ENCODE results near the gene LAMC2. TPM values are rescaled to one million over a fixed set of nuclear protein-coding genes. Genes with fewer than 3 reads are reported as not detected.
"Not testable (repeated sequence)": the region's sequence is repeated elsewhere in the genome, so short reads cannot be mapped to it uniquely, and the experiment has no call there.

LAMC2 gene
- 1 to 10 TPM; 1.7 to 2.9 TPM for total RNA-seq
- long read RNA-seq, donor 1, partial matches to known transcripts, result 3 of 3 reads
- long read RNA-seq, donor 1, other reads (novel, unspliced or antisense), result 0 of 3 reads
- long read RNA-seq, donor 2, partial matches to known transcripts, result 4 of 8 reads
- long read RNA-seq, donor 2, other reads (novel, unspliced or antisense), result 4 of 8 reads

DNA sequence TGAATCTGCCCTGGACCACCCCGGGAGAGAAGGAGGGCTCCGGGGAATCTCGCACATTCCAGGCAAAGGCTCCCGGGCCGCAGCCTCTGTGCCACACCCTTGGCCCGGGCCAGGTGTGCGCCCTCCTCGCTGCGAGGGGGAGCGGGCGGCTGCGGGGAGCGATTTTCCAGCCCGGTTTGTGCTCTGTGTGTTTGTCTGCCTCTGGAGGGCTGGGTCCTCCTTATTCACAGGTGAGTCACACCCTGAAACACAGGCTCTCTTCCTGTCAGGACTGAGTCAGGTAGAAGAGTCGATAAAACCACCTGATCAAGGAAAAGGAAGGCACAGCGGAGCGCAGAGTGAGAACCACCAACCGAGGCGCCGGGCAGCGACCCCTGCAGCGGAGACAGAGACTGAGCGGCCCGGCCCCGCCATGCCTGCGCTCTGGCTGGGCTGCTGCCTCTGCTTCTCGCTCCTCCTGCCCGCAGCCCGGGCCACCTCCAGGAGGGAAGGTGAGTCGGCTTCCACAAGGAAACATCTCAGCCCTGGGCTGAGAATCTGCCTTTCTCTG is at the start of gene LAMC2:
LAMC2 (plus strand) TSS at position 324 of the 550 bp plus-strand sequence; CDS start at position 413, 89 bp downstream.
- no peak for DNase-seq (ENCODE audit: low spot score)

DNA sequence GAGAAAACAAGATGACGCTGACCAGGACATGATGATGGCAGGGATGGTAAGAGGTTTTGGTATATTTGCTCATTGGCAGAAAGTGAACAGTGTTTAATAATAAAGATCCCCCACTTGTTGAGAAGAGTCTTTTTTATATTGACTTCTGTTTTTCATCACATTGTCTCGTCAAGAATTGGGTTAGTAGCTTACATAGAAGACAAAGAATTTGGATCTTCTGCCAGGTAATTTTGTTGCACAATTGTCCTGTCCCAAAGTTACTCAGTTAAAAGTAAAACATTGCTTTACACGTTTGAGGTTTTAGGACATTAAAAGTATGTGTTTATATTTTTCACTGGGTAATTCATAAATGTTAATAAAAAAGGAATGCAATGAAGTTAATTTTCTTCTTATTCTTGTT is 48.3 kb upstream of the LAMC2 start:
- no peak for DNase-seq (ENCODE audit: low spot score)
- intact Hi-C loops (cut with DNase I), result loop anchor here in 1 of 2 donors (10.0 kb wide), 1 partner anchor 173 kb away; no protein-coding TSS in a partner anchor

More for the DNA sequence above, at the start of gene LAMC2:
- intact Hi-C loops (cut with DNase I), result no loop called here

DNA sequence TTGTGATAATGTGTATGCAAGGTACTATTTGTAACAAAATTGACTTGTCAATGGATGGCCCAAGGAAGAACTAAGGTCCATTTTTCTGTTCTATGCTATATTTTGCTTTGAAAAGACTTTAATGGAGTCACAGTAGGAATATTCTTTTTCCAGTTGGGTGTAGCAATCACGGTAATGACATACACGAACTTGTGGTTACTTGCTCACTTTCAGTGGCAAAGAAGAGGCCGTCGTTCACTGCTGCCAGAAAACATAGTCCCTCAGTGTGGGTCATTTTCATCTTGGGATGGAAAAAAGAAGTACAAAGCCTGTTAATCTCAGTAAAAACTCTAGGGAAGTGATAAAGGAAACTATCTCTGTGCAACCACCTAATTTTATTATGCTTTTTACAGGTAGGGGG is 47.8 kb upstream of the LAMC2 start:
- intact Hi-C loops (cut with DNase I), result loop anchor here in 1 of 2 donors (10.0 kb wide), 1 partner anchor 174 kb away; no protein-coding TSS in a partner anchor

DNA sequence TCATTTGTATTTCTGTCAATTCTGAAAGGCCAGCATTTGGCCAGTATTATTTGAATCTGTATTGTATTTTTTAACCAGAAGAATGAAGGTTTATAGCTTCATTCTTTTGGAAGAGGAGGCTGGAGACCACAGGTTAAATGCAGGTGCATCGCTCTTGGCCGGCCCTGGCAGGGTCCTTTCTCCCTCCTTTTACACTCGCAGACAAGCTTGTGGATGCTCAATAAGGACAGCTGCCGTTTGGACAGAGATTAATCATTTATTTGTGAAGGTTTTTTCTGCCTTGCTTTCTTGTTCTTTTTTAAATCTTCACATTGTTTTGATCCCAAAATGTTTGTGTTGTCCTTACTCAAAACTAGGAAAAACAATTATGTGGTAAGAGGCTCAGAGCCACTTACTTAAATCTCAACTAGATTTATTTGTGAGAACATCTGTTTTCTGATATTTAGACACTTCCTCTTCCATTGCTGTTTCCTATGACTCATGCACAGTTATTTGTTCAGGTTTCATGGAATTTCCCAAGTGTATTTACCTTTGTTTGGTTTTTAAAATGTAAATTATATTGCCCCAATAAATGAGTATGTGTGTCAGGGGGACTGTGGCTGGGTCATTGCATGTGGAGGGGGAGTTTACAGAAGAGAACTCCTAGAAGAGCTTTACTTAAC is 46.7 kb upstream of the LAMC2 start:
- intact Hi-C loops (cut with DNase I), result loop anchor here in 1 of 2 donors (10.0 kb wide), 1 partner anchor 175 kb away; no protein-coding TSS in a partner anchor
- DNase-seq (ENCODE audit: low spot score), result no peak

More for the DNA sequence above, 47.8 kb upstream of the LAMC2 start:
- no peak for DNase-seq (ENCODE audit: low spot score)

DNA sequence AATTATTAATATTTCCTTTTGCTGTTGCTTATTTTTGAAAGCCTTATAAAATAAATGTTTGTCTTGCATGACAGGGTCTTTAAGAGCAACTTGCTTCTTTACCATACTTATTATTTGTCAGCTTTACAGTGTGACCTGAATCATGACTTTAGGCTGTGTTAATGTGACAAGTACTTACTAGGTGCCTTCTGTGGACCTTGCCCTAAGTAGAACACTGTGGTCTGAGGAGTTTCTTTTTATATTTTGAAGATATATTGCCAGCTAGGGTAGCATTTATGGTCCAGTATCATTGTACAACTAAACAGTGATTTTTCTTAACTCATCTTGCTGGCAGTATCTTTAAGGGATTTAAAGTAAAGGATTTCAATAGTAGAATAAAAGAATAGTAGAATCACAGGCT is 45.4 kb upstream of the LAMC2 start:
- no peak for DNase-seq (ENCODE audit: low spot score)
- intact Hi-C loops (cut with DNase I), result loop anchor here in 1 of 2 donors (10.0 kb wide), 1 partner anchor 84 kb away; no protein-coding TSS in a partner anchor

DNA sequence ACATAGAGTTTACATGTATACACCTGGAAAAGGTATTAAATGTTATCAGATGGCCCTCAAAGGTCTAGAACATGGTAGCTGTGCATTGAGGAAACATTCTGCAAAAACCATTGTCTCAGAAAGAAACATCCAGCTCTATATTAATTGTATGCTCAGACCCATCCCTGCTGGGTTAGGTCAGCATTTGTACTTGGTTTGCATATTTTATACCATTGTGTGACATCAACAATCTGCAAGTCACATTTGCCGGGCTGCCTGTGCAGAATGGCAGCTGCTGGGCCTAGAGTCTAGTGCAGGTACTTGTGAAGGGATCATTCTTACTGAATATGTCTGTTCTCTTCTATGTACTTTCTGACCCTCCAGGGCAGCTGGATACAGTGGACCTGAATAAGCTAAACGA is 43.9 kb upstream of the LAMC2 start:
- no peak for DNase-seq (ENCODE audit: low spot score)
- intact Hi-C loops (cut with DNase I), result loop anchor here in 1 of 2 donors (10.0 kb wide), 1 partner anchor 83 kb away; no protein-coding TSS in a partner anchor

DNA sequence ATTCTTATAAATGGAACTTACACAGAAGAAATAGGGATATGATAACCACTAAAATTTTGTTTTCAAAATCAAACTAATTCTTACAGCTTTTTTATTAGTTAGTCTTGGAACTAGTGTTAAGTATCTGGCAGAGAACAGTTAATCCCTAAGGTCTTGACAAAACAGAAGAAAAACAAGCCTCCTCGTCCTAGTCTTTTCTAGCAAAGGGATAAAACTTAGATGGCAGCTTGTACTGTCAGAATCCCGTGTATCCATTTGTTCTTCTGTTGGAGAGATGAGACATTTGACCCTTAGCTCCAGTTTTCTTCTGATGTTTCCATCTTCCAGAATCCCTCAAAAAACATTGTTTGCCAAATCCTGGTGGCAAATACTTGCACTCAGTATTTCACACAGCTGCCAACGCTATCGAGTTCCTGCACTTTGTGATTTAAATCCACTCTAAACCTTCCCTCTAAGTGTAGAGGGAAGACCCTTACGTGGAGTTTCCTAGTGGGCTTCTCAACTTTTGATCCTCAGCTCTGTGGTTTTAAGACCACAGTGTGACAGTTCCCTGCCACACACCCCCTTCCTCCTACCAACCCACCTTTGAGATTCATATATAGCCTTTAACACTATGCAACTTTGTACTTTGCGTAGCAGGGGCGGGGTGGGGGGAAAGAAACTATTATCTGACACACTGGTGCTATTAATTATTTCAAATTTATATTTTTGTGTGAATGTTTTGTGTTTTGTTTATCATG is 42.3 kb upstream of the LAMC2 start:
- intact Hi-C loops (cut with DNase I), result loop anchor here in 1 of 2 donors (10.0 kb wide), 1 partner anchor 81 kb away; no protein-coding TSS in a partner anchor
- no peak for DNase-seq (ENCODE audit: low spot score)

DNA sequence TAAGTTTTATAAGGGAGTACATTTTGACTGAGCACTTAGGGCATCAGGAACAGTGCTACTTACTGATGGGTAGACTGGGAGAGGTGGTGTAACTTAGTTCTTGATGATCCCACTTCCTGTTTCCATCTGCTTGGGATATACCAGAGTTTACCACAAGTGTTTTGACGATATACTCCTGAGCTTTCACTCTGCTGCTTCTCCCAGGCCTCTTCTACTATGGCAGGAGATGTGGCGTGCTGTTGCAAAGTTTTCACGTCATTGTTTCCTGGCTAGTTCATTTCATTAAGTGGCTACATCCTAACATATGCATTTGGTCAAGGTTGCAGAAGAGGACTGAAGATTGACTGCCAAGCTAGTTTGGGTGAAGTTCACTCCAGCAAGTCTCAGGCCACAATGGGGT is 41.3 kb upstream of the LAMC2 start:
- DNase-seq (ENCODE audit: low spot score), result no peak
- intact Hi-C loops (cut with DNase I), result loop anchor here in 1 of 2 donors (10.0 kb wide), 1 partner anchor 80 kb away; no protein-coding TSS in a partner anchor

DNA sequence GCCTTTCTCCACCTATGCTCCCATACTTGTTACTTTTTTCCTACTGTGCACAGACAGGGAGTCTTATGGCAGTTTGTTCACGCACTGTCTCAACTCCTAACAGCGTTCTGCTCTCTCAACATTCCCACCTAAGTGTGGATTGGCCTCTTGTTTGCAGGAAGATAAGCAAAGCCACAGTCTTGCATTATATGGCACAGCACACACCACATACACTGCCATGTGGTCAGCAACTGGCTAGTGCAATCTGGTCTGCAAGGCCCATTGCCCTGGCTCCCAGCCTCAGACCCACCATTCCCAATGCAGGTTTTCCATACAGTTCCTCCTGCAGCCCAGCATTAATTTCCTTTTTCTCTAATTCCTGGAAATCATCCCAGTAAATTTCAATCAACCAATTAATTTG is 38.3 kb upstream of the LAMC2 start:
- DNase-seq (ENCODE audit: low spot score), result no peak
- intact Hi-C loops (cut with DNase I), result loop anchor here in 1 of 2 donors (10.0 kb wide), 1 partner anchor 77 kb away; no protein-coding TSS in a partner anchor

DNA sequence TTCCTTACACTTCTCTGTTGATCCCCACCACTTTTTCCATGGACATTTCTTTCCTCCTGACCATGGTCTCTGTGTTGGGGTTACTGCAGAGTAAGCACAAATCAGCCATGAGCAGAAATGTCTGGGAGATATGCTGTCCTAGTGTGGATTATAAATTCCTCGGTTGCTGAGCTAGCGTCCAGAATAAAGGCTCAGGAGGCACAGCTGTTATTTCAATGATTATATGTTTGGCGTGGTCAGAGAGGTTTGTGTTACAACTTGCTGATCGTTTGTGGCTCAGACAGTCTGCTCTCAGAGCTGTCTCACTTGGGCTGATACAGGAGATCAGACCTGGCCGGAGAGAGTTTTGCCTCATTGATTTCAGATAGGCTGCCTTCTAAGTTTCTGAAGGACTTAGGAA is 37.5 kb upstream of the LAMC2 start:
- intact Hi-C loops (cut with DNase I), result loop anchor here in 1 of 2 donors (10.0 kb wide), 1 partner anchor 76 kb away; no protein-coding TSS in a partner anchor
- DNase-seq (ENCODE audit: low spot score), result no peak

DNA sequence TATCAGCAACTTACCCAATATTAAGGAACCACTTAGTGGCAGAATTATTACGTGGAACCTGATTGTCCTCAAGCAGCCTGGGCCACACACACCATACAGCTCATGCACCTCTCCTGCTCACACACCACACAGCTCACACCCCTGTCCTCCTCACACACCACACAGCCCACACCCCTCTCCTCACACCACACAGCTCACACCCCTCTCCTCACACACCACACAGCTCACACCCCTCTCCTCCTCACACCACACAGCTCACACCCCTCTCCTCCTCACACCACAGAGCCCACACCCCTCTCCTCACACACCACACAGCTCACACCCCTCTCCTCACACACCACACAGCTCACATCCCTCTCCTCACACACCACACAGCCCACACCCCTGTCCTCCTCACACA is 36.8 kb upstream of the LAMC2 start:
- DNase-seq (ENCODE audit: low spot score), result no peak
- intact Hi-C loops (cut with DNase I), result loop anchor here in 1 of 2 donors (10.0 kb wide), 1 partner anchor 76 kb away; no protein-coding TSS in a partner anchor

DNA sequence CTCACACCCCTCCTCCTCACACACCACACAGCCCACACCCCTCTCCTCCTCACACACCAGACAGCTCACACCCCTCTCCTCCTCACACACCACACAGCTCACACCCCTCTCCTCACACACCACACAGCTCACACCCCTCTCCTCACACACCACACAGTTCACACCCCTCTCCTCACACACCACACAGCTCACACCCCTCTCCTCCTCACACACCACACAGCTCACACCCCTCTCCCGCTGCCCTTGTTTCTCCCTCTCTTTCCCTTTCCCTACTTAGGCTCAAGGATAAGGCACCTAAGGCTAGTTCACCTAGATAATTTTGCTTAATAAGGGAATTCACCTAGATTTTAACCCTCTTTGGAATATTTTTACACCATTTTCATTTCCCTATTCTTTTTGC is 36.0 kb upstream of the LAMC2 start:
- DNase-seq (ENCODE audit: low spot score); intact Hi-C loops (cut with DNase I): not testable (repeated sequence)

DNA sequence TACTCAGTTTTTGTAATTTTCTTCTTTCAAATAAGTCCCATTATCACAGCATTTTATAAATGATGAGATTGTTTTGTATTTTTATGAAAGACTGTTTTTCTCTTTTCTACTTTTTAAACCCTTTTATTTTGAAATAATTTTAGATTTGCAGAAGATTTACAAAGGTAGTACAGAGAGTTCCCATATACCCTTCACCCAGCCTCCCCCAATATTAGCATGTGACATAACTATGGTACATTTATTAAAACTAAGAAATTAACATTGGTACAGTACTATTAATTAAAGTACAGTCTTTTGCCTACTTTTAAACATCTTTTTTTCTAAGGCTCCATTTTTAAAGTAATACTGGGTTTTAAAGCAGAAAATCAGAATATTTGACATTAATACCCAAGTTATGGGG is 35.6 kb upstream of the LAMC2 start:
- DNase-seq (ENCODE audit: low spot score), result no peak
- intact Hi-C loops (cut with DNase I), result no loop called here

DNA sequence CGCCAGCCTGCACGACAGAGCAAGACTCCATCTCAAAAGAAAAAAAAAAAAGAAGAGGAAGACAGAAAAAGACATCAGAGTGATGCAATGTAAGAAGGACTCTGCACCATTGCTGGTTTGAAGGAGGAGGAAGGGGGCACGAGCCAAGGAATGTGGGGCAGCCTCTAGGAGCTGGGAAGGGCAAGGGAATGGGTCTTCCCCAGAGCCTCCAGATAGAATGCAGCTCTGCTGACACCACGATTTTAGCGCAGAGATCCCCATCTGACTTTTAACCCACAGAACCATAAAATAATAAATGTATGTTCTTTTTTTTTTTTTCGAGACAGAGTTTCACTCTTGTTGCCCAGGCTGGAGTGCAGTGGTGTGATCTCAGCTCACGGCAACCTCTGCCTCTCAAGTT is 33.9 kb upstream of the LAMC2 start:
- intact Hi-C loops (cut with DNase I), result no loop called here
- DNase-seq (ENCODE audit: low spot score), result no peak

DNA sequence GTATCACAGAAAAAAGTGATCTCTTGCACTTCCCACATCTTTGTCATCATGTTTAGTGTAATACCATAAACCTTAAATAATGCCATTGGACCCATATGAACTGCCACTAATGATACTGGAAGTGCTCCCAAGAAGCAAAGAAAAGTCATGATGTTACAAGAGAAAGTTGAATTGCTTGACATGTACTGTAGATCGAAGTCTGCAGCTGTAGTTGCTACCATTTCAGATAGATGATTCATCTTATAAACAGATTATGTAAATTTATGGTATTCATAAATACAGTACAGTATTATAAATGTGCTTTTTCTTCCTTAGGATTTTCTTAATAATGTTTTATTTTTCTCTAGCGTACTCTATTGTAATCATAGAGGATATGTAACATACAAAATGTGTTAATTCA is 30.1 kb upstream of the LAMC2 start:
- DNase-seq (ENCODE audit: low spot score), result no peak

DNA sequence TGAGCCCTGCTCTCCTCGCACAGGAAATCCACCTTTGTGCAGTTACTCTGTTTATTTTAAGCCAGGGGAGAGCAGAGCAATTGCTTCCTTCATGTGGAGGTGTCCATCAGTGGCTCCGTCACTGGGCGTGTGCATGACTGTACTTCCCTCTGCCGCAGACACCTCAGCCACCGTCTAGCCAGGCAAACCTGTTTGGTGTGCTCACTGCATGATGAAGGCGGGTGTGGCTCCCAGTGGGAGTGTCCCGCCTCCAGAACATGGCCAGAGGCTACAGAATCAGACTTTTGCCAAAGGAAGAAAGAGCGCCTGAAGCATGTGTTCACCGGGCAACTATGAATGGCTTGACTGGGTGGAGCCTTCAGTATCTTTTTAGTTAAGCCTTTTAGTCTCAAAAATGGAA is 26.1 kb upstream of the LAMC2 start:
- no peak for DNase-seq (ENCODE audit: low spot score)
- intact Hi-C loops (cut with DNase I), result no loop called here

More for the DNA sequence above, 30.1 kb upstream of the LAMC2 start:
- intact Hi-C loops (cut with DNase I), result no loop called here

DNA sequence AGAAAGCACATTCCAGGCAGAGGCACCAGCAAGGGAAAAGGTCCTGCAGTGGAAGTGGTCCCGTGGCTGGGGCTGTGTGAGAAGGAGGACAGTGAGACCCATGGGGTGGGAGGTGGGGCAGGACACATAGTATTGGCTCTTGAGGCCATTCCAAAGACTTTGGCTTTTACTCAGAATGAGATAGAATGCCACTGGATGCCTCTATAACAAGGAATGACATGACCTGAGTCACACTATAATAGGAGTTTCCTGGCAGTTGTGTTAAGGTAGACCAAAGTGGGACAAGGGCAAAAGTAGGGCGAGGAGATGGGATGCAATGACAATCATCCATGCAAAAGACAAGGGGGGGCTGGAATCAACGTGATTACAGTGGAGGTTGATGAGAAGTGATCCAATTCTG is 24.7 kb upstream of the LAMC2 start:
- no peak for DNase-seq (ENCODE audit: low spot score)
- intact Hi-C loops (cut with DNase I), result no loop called here

DNA sequence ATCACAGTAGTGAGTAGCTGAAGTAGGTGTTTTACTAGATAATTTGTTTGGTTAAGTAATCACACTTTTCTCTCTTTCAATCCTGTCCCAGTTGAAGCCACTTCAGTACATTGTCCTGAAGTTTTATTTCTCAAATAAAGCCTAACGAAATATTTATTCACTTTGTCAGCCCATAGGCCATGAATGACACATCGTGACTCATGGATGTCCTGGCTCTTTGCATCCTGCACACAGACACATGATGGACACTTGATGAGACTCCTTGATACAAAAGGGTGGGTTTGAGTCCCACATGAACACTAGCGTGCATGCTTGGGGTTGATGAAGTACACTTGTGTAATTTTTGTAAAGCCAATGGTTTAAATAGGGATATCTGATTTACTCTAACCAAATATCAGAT is 22.7 kb upstream of the LAMC2 start:
- intact Hi-C loops (cut with DNase I), result no loop called here
- no peak for DNase-seq (ENCODE audit: low spot score)

DNA sequence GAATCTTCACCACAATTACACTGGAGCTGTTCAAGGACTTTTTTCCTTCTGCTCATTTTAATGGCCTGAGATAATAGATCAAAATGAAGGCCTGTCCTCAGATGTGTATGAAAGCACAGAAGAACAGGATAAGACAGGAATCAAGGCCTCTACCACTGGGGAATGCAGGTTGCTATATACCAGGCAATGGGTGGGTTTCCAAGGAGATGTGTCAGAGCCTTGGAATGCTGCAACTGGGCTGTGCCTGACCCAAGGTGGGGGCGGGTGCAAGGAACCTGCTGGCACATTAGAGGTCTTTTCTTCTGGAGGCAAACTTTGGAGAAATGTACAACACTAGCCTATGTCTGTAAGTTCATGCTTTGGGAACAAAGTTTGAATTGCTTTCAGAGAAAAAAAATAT is 21.7 kb upstream of the LAMC2 start:
- intact Hi-C loops (cut with DNase I), result no loop called here
- no peak for DNase-seq (ENCODE audit: low spot score)

DNA sequence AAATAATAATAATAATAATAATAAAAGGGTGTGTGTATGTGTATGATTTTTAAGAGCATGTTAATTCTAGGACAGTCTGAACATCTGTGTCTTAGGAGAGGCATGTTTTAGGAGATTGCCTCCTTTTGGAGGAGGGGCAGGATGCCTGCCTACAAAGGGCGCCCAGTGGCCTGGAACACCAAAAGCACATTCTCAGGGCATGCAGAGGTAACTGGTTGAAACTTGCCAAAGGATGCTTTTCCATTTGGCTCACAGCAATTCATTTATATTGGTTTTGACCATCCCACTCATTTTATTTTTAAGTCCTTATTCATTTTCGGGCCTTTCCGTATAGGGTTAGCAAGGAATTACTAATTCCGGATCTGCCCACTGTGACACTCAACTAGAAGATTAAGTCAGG is 21.1 kb upstream of the LAMC2 start:
- DNase-seq (ENCODE audit: low spot score), result no peak
- intact Hi-C loops (cut with DNase I), result no loop called here
